Measurements from ENCODE around the gene PDXK.
"Not testable (repeated sequence)": the region's sequence is repeated elsewhere in the genome, so short reads cannot be mapped to it uniquely, and the experiment has no call there.

Gene PDXK

GRCh38 chr21:43690346-43690745 is 28.6 kb upstream of the PDXK start:
- no peak for DNase-seq
- no peak for TF ChIP-seq GATA1 (IDR thresholded peaks at IDR 0.05; ENCODE audit: low read depth, low read length)
- TF ChIP-seq POLR2A (IDR thresholded peaks at IDR 0.05; ENCODE audit: low read length) = no peak

GRCh38 chr21:43691086-43691795 is 27.7 kb upstream of the PDXK start:
- TF ChIP-seq GATA1 (IDR thresholded peaks at IDR 0.05; ENCODE audit: low read depth, low read length) (no peak), POLR2A (IDR thresholded peaks at IDR 0.05; ENCODE audit: low read length) (no peak)

GRCh38 chr21:43691801-43692200 is 27.1 kb upstream of the PDXK start:
- DNase-seq = no peak
- TF ChIP-seq POLR2A (IDR thresholded peaks at IDR 0.05; ENCODE audit: low read length) (no peak), GATA1 (IDR thresholded peaks at IDR 0.05; ENCODE audit: low read depth, low read length) (no peak)

More at GRCh38 chr21:43691086-43691795, 27.7 kb upstream of the PDXK start:
- no peak for DNase-seq

GRCh38 chr21:43692949-43693348 is 26.0 kb upstream of the PDXK start:
- DNase-seq = no peak
- TF ChIP-seq POLR2A (IDR thresholded peaks at IDR 0.05; ENCODE audit: low read length) (no peak), GATA1 (IDR thresholded peaks at IDR 0.05; ENCODE audit: low read depth, low read length) (no peak)

- no peak for TF ChIP-seq GATA1 (IDR thresholded peaks at IDR 0.05; ENCODE audit: low read depth, low read length)
- no peak for DNase-seq
Measured at GRCh38 chr21:43693981-43694380, 24.9 kb upstream of the PDXK start.

GRCh38 chr21:43694437-43695079 is 24.4 kb upstream of the PDXK start:
- DNase-seq = no peak
- TF ChIP-seq GATA1 (IDR thresholded peaks at IDR 0.05; ENCODE audit: low read depth, low read length) (no peak), POLR2A (IDR thresholded peaks at IDR 0.05; ENCODE audit: low read length) (no peak)

GRCh38 chr21:43696214-43696613 is 22.7 kb upstream of the PDXK start:
- TF ChIP-seq GATA1 (IDR thresholded peaks at IDR 0.05; ENCODE audit: low read depth, low read length) (no peak), POLR2A (IDR thresholded peaks at IDR 0.05; ENCODE audit: low read length) (no peak)
- DNase-seq = no peak

GRCh38 chr21:43697758-43698643 is 20.9 kb upstream of the PDXK start:
- DNase-seq = no peak
- no peak for TF ChIP-seq GATA1 (IDR thresholded peaks at IDR 0.05; ENCODE audit: low read depth, low read length)
- no peak for TF ChIP-seq POLR2A (IDR thresholded peaks at IDR 0.05; ENCODE audit: low read length)

GRCh38 chr21:43699492-43699777 is 19.5 kb upstream of the PDXK start:
- not testable (repeated sequence) for DNase-seq

- DNase-seq = no peak
- no peak for TF ChIP-seq GATA1 (IDR thresholded peaks at IDR 0.05; ENCODE audit: low read depth, low read length)
Measured at GRCh38 chr21:43699933-43700599, 18.9 kb upstream of the PDXK start.

- no peak for DNase-seq
- TF ChIP-seq GATA1 (IDR thresholded peaks at IDR 0.05; ENCODE audit: low read depth, low read length) = no peak
- no peak for TF ChIP-seq POLR2A (IDR thresholded peaks at IDR 0.05; ENCODE audit: low read length)
Measured at GRCh38 chr21:43701936-43702784, 16.8 kb upstream of the PDXK start.

GRCh38 chr21:43702785-43703034 is 16.2 kb upstream of the PDXK start:
- DNase-seq = no peak
- TF ChIP-seq GATA1 (IDR thresholded peaks at IDR 0.05; ENCODE audit: low read depth, low read length) (no peak), POLR2A (IDR thresholded peaks at IDR 0.05; ENCODE audit: low read length) (no peak)

- no peak for DNase-seq
- TF ChIP-seq POLR2A (IDR thresholded peaks at IDR 0.05; ENCODE audit: low read length) (no peak), GATA1 (IDR thresholded peaks at IDR 0.05; ENCODE audit: low read depth, low read length) (no peak)
Measured at GRCh38 chr21:43703035-43703880, 15.7 kb upstream of the PDXK start.

Measured in erythroblast (primary cell).